Lower lobe of right lung (tissue), 2 donors: Measurements from ENCODE around the gene PI16. TPM values are rescaled to one million over a fixed set of nuclear protein-coding genes. Genes with fewer than 3 reads are reported as not detected.
"Not testable (repeated sequence)": the region's sequence is repeated elsewhere in the genome, so short reads cannot be mapped to it uniquely, and the experiment has no call there.

ENCODE experiments used
- ATAC-seq, 2 donors: fragments of 200-7000 bp; cut with Tn5 transposase; one replicate each; pipeline ENCODE4 v1.9.1; 2020 to 2022; ENCODE audit warnings: mild to moderate bottlenecking in 2 of 2, moderate library complexity in 2 of 2
- DNase-seq: peaks from one replicate; pipeline ENCODE4 v3.0.0-alpha.2; 2020
- H3K27ac ChIP-seq: fragments of 200-600 bp; one replicate; pipeline ENCODE4 v1.8.0; 2022
- H3K27me3 ChIP-seq: fragments of 200-600 bp; one replicate; pipeline ENCODE4 v1.8.0; 2022; ENCODE audit warnings: low read depth
- H3K36me3 ChIP-seq: fragments of 200-600 bp; one replicate; pipeline ENCODE4 v1.8.0; 2022; ENCODE audit warnings: mild to moderate bottlenecking
- H3K4me1 ChIP-seq: fragments of 200-600 bp; one replicate; pipeline ENCODE4 v1.8.0; 2022
- H3K4me3 ChIP-seq: fragments of 200-600 bp; one replicate; pipeline ENCODE4 v1.8.0; 2022; ENCODE audit warnings: mild to moderate bottlenecking
- H3K9me3 ChIP-seq: fragments of 200-600 bp; one replicate; pipeline ENCODE4 v1.8.0; 2022
- intact Hi-C: fragments of 100-400 bp; cut with DNase I; formaldehyde crosslinking; loops from one replicate; pipeline ENCODE4 v1.11.0; 2022
- total RNA-seq: library from RNA; stranded (reverse); fragmentation: NEBNext Ultra II Directional; extraction: Animal tissue kit (Norgen Biotek cat#: 25700); gene quantifications from one replicate; pipeline ENCODE4 v1.2.1, GENCODE V29; 2021
- TF ChIP-seq, protein P1 (sequence below): fragments of 200-600 bp; IDR thresholded peaks from one replicate; pipeline ENCODE4 v1.8.0; 2022; ENCODE audit warnings: antibody characterized with exemption, mild to moderate bottlenecking
- donor health status: DM: no; HTN: yes; CAD: no; lungs with severe emphysema.

PI16 gene
- total RNA-seq, 1 donor from 2014 or later, result 11.9 TPM

DNA sequence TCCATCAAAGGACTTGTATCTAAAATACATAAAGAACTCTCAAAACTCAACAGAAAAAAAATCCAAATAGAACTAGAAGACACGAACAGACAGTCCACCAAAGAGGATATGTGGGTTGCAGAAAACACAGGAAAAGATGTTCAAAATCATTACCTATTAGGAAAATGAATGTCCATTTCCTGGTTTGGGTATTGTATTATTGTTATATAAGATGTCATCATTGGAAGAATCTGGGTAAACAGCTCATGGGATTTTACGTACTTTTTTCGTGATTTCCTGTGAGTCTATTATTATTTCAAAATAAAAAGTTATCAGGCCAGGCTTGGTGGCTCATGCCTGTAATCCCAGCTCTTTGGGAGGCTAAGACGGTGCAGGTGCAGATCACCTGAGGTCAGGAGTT, 9.2 kb upstream of the PI16 start:
- H3K9me3 ChIP-seq, result no peaks in the 10 kb centered on the region
- H3K4me3 ChIP-seq, result no peak overlapping the region
- H3K4me1 ChIP-seq, result no peaks in the 10 kb centered on the region
- H3K27me3 ChIP-seq, result no peaks in the 10 kb centered on the region
- no peak overlapping the region for H3K27ac ChIP-seq
- H3K36me3 ChIP-seq, result no peaks in the 10 kb centered on the region
- no peak for DNase-seq
- TF ChIP-seq, protein P1, sequence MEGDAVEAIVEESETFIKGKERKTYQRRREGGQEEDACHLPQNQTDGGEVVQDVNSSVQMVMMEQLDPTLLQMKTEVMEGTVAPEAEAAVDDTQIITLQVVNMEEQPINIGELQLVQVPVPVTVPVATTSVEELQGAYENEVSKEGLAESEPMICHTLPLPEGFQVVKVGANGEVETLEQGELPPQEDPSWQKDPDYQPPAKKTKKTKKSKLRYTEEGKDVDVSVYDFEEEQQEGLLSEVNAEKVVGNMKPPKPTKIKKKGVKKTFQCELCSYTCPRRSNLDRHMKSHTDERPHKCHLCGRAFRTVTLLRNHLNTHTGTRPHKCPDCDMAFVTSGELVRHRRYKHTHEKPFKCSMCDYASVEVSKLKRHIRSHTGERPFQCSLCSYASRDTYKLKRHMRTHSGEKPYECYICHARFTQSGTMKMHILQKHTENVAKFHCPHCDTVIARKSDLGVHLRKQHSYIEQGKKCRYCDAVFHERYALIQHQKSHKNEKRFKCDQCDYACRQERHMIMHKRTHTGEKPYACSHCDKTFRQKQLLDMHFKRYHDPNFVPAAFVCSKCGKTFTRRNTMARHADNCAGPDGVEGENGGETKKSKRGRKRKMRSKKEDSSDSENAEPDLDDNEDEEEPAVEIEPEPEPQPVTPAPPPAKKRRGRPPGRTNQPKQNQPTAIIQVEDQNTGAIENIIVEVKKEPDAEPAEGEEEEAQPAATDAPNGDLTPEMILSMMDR, result no peak
- ATAC-seq, result no peak
- intact Hi-C loops, result no loop called here

DNA sequence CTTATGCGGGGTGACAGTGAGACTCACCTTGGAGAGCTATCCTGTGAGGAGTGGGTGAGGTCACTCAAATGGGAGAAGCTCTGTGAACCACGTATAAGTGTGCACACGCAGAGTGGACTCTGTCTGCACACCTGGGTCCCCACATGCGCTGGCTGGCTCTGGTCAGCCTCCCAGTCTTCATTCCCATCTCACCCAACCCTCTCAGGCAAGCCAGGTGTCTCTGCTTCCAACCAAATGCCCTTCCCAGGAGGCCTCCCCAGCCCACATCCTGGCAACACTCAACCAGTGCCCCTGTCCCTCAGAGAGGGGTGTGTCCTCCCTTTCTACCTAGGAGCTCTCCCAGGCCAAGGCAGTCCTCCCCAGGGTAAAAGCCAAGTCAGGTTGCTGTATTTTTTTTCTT, 8.0 kb upstream of the PI16 start:
- ATAC-seq (no peak), DNase-seq (no peak)
- no peaks in the 10 kb centered on the region for H3K27me3 ChIP-seq
- H3K27ac ChIP-seq, result no peak overlapping the region
- TF ChIP-seq, protein P1, result no peak
- no peaks in the 10 kb centered on the region for H3K4me1 ChIP-seq
- intact Hi-C loops, result no loop called here
- no peak overlapping the region for H3K4me3 ChIP-seq
- no peaks in the 10 kb centered on the region for H3K9me3 ChIP-seq
- no peaks in the 10 kb centered on the region for H3K36me3 ChIP-seq

DNA sequence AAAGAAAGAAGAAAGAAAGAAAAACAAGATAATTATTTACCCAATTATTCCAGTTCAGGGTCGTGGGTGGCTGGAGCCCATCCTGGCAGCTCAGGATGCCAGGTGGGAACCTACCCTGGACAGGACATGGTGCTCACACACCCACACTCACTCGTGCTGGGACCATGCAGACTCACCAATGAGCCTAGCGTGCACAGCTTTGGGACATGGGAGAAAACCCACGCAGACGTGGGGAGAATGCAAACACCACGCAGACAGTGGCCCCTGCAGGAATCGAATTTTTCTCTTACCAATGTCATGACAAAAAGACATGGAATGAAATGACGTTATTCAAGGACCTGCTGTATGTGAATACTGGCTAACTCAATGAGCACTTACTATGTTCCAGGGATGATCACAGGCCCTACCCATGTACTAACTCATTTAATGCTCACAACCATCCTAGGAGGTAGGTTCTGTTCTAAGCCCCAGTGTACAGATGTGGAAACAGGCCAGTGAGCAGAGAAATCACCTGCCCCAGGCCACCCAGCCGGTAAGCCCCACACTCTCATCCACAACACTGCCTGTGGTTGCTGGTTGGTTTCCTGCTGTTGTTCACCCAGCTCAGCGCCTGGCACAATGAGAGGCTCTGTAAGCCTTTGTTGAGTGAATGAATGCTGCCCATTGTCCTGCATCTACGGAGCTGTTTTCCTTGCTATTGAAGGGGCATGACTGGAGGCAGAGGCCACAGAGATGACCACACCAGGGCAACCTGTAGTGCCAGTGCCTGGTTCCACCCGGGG, 6.8 kb upstream of the PI16 start:
- H3K4me3 ChIP-seq, result no peak overlapping the region
- TF ChIP-seq, protein P1, result no peak
- no peaks in the 10 kb centered on the region for H3K4me1 ChIP-seq
- H3K36me3 ChIP-seq, result no peaks in the 10 kb centered on the region
- intact Hi-C loops, result no loop called here
- no peaks in the 10 kb centered on the region for H3K27me3 ChIP-seq
- ATAC-seq, result peak in 1 of 2 donors; percentile 21
- no peaks in the 10 kb centered on the region for H3K9me3 ChIP-seq
- no peak for DNase-seq
- H3K27ac ChIP-seq, result no peak overlapping the region

DNA sequence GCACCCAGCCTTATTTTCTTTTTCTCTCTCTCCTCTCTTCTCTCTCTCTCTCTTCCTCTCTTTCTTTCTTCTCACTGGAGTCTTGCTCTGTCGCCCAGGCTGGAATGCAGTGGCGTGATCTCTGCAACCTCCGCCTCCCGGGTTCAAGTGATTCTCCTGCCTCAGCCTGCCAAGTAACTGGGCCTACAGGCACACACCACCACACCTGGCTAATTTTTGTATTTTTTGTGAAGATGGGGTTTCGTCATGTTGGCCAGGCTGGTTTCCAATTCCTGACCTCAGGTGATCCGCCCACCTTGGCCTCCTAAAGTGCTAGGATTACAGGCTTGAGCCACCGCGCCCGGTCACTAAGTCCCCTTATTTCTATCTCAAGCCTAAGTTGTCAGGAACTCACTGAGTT, 5.5 kb upstream of the PI16 start:
- intact Hi-C loops, DNase-seq, H3K4me1 ChIP-seq, ATAC-seq, H3K36me3 ChIP-seq, H3K9me3 ChIP-seq, H3K4me3 ChIP-seq, H3K27me3 ChIP-seq, H3K27ac ChIP-seq: not testable (repeated sequence)

DNA sequence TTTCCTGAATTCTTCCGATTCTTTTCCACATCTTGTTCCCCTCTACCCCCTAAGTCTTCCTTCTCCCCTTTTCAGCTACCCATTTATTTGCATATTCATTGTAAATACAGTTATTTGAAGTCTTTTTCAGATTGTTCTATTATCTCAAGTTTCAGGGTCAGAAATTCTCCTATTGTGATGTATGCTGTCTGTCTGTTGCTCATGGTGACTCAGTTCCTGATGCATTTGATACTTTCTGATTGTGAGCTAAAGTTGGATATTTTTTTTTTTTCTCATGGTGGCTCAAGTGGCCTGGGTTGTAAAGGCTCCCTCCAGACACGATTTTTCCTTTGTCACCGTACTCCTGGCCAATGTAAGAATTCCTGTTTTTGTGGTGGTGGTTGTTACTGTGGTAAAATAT, 4.9 kb upstream of the PI16 start:
- Histone ChIP-seq H3K27ac (no peak overlapping the region), H3K4me1 (peaks cover 2% of the 10 kb centered on the region), H3K4me3 (no peak overlapping the region), H3K27me3 (no peaks in the 10 kb centered on the region), H3K9me3 (no peaks in the 10 kb centered on the region), H3K36me3 (no peaks in the 10 kb centered on the region)
- intact Hi-C loops, result no loop called here
- TF ChIP-seq, protein P1, result no peak
- DNase-seq (no peak), ATAC-seq (no peak)

DNA sequence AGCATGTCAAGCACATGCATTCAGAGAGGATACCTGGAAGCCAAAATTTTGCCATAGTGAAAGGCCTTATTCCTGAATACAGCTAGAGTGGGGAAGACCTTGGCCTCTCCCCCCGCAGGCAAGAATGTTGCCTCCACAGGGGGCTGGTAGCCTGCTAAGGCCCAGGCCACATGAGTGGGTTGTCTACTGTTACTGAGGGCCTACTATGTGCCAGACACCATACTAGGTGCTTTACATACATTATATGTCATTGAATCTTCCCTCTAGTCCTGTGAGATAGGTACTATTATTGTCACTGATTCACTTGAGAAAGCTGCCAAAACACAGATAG, 642 bp upstream of the PI16 start:
- intact Hi-C loops, result no loop called here
- Histone ChIP-seq H3K27ac (no peak overlapping the region), H3K27me3 (no peaks in the 10 kb centered on the region), H3K4me3 (no peak overlapping the region), H3K9me3 (no peaks in the 10 kb centered on the region), H3K4me1 (peaks cover 6% of the 10 kb centered on the region), H3K36me3 (no peaks in the 10 kb centered on the region)
- TF ChIP-seq, protein P1, result no peak
- no peak for ATAC-seq
- no peak for DNase-seq
